GM19043 (cell line): ENCODE data around the gene GPR32.
"Not testable (repeated sequence)": the region's sequence is repeated elsewhere in the genome, so short reads cannot be mapped to it uniquely, and the experiment has no call there.

Experiments
- ATAC-seq: cut with Tn5 transposase; IDR thresholded peaks from one replicate; pipeline ENCODE4 v1.9.1; 2021; ENCODE audit warnings: low read depth; ENCODE audit not compliant: unreplicated experiment

GPR32 gene

GRCh38 chr19:50770164-50770563 is at the start of gene GPR32:
Gene GPR32 (plus strand): TSS chr19:50770464. CDS start chr19:50770601, 137 bp downstream.
- ATAC-seq, result not testable (repeated sequence)

- no peak for ATAC-seq
These were observed 49.3 kb upstream of the GPR32 start for GRCh38 chr19:50720921-50721381.

- no peak for ATAC-seq
These were observed 48.7 kb upstream of the GPR32 start for GRCh38 chr19:50721441-50722137.

GRCh38 chr19:50722201-50723013 is 47.9 kb upstream of the GPR32 start:
- no peak for ATAC-seq

GRCh38 chr19:50723069-50723468 is 47.2 kb upstream of the GPR32 start, which contains the start of gene CLEC11A:
Gene CLEC11A (plus strand): TSS chr19:50723364. CDS start chr19:50723526, 162 bp downstream.
- ATAC-seq, result no peak

GRCh38 chr19:50723735-50724521 is 46.3 kb upstream of the GPR32 start:
- ATAC-seq, result no peak

- no peak for ATAC-seq
These were observed 45.6 kb upstream of the GPR32 start for GRCh38 chr19:50724522-50725217.

- no peak for ATAC-seq
These were observed 44.9 kb upstream of the GPR32 start for GRCh38 chr19:50725218-50725910.

- no peak for ATAC-seq
These were observed 44.4 kb upstream of the GPR32 start for GRCh38 chr19:50725911-50726230.

GRCh38 chr19:50728084-50728737 is 42.1 kb upstream of the GPR32 start:
- ATAC-seq, result no peak

- no peak for ATAC-seq
These were observed 40.4 kb upstream of the GPR32 start for GRCh38 chr19:50729894-50730293.

GRCh38 chr19:50735869-50736268 is 34.4 kb upstream of the GPR32 start:
- no peak for ATAC-seq

- ATAC-seq, result no peak
These were observed 33.9 kb upstream of the GPR32 start for GRCh38 chr19:50736338-50736737.

- no peak for ATAC-seq
These were observed 30.9 kb upstream of the GPR32 start for GRCh38 chr19:50739132-50739913.

- no peak for ATAC-seq
These were observed 30.3 kb upstream of the GPR32 start for GRCh38 chr19:50739914-50740426.

- no peak for ATAC-seq
These were observed 28.9 kb upstream of the GPR32 start for GRCh38 chr19:50741179-50741933.

- ATAC-seq, result no peak
These were observed 26.7 kb upstream of the GPR32 start for GRCh38 chr19:50743537-50743936.

GRCh38 chr19:50745221-50745620 is 25.0 kb upstream of the GPR32 start:
- ATAC-seq, result no peak
